ENCODE results near the gene DRAP1.

DNA sequence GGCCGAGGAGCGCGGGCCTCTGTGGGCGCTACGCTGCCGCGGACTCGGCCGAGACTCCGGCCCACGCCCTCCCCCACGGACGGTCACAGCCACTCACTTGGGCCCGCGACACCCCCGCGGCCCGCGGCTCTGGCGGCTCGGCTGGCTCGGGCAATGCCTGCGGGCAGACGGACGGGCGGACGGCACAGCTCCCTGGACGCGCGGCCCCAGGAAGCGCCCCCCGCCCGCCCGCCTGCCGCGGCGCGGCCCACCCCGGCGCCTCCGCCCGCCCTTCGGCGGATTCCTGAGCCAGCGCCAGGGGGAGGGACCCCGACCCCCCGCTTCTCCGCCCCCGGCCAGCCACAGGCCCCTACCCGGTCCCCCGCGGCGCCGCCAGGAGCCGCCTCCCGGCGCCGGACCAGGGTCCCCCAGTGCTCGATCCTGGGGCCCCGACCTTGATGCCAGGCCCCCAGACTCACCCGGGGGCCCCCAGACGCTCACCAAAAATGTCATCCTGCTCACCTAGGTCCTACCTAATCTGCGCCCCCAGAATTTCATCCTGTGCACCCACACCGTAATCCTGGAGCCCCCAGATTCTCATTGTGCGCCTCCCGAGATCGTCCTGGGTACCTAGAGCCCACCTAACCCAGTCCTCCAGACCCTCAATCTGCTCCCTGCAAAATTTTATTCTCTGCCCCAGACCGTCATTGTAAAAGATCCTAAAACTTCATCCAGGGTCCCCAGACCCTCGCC, 46.5 kb upstream of the DRAP1 start, which contains the start of gene EFEMP2:
- TF ChIP-seq, protein P1, sequence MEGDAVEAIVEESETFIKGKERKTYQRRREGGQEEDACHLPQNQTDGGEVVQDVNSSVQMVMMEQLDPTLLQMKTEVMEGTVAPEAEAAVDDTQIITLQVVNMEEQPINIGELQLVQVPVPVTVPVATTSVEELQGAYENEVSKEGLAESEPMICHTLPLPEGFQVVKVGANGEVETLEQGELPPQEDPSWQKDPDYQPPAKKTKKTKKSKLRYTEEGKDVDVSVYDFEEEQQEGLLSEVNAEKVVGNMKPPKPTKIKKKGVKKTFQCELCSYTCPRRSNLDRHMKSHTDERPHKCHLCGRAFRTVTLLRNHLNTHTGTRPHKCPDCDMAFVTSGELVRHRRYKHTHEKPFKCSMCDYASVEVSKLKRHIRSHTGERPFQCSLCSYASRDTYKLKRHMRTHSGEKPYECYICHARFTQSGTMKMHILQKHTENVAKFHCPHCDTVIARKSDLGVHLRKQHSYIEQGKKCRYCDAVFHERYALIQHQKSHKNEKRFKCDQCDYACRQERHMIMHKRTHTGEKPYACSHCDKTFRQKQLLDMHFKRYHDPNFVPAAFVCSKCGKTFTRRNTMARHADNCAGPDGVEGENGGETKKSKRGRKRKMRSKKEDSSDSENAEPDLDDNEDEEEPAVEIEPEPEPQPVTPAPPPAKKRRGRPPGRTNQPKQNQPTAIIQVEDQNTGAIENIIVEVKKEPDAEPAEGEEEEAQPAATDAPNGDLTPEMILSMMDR (IDR thresholded peaks at IDR 0.05) = no peak
- TF ChIP-seq POLR2A (IDR thresholded peaks at IDR 0.05) = no peak
